ENCODE measurements around the gene WDR90. TPM values are rescaled to one million over a fixed set of nuclear protein-coding genes. Genes with fewer than 3 reads are reported as not detected.

Gene WDR90
- total and polyA plus RNA-seq, 2 experiments from 2014 or later = 25.9 to 42.2 TPM

DNA sequence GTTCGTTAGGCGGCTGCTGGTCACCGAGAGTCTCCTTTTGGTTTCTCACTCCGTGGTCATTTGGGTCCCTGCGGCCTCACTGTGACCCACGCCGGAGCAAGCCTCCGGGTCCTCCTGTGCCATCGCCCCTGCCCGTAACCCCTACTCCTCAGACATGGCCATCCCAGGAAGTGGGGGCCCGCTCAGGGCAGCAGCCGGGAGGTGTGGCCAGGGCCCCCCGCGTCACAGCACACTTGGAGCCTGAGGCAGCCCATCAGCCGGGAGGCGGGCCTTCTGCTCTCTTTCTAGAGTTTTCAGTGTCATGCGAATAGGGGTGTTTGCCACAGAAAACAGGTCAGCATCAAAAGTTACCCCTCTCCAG is 26.3 kb upstream of the WDR90 start:
- H3K4me3 Mint-ChIP-seq = no peak overlapping the region
- Histone ChIP-seq H3K27me3 (ENCODE audit: insufficient read depth) (no peaks in the 10 kb centered on the region), H3K36me3 (ENCODE audit: insufficient read depth) (no peaks in the 10 kb centered on the region), H3K27ac (ENCODE audit: low read depth) (peak overlapping the region; percentile 66; the same call in 1 of the 2 replicates), H3K4me3 (no peak overlapping the region), H3K4me1 (ENCODE audit: insufficient read depth) (peaks cover 12% of the 10 kb centered on the region; the same call in 1 of the 2 replicates), H4K20me1 (replicated peaks; ENCODE audit: insufficient read depth) (peaks cover 10% of the 10 kb centered on the region; the same call in 1 of the 2 replicates), H3K4me2 (peak overlapping the region; percentile 55; the same call in 1 of the 2 replicates), H3K9me2 (ENCODE audit: insufficient read depth) (no peaks in the 10 kb centered on the region), H2AFZ (no peak overlapping the region), H3K79me2 (replicated peaks; ENCODE audit: insufficient read depth) (no peaks in the 10 kb centered on the region; the same call in 1 of the 2 replicates), H3F3A (replicated peaks; ENCODE audit: low read depth) (peaks cover 21% of the 10 kb centered on the region)
- H3K4me1 Mint-ChIP-seq = peaks cover 28% of the 10 kb centered on the region
- peak; percentile 65 for DNase-seq (ENCODE audit: low spot score)
- H3K9me3 Mint-ChIP-seq = no peaks in the 10 kb centered on the region; the same call in 2 of the 3 replicates
- no peaks in the 10 kb centered on the region; the same call in 2 of the 3 replicates for H3K36me3 Mint-ChIP-seq (ENCODE audit: low read depth)
- TF ChIP-seq STAT1 (IDR thresholded peaks at IDR 0.05; ENCODE audit: unreplicated experiment) (no peak), ZNF331 (CRISPR knock-in tag; IDR thresholded peaks at IDR 0.05; ENCODE audit: low read depth) (no peak), EZH2phosphoT487 (IDR thresholded peaks at IDR 0.05; ENCODE audit: unreplicated experiment) (no peak), JUNB (IDR thresholded peaks at IDR 0.05; ENCODE audit: unreplicated experiment) (no peak), EZH2 (IDR thresholded peaks at IDR 0.05; ENCODE audit: low read depth, unreplicated experiment) (no peak), POLR2AphosphoS5 (IDR thresholded peaks at IDR 0.05; ENCODE audit: low read depth) (no peak), ZNF114 (CRISPR knock-in tag; IDR thresholded peaks at IDR 0.05) (no peak), NANOG (IDR thresholded peaks at IDR 0.05; ENCODE audit: borderline replicate concordance) (no peak), CREB1 (CRISPR knock-in tag; IDR thresholded peaks at IDR 0.05; ENCODE audit: low read depth) (no peak)
- TF ChIP-seq, protein P1, sequence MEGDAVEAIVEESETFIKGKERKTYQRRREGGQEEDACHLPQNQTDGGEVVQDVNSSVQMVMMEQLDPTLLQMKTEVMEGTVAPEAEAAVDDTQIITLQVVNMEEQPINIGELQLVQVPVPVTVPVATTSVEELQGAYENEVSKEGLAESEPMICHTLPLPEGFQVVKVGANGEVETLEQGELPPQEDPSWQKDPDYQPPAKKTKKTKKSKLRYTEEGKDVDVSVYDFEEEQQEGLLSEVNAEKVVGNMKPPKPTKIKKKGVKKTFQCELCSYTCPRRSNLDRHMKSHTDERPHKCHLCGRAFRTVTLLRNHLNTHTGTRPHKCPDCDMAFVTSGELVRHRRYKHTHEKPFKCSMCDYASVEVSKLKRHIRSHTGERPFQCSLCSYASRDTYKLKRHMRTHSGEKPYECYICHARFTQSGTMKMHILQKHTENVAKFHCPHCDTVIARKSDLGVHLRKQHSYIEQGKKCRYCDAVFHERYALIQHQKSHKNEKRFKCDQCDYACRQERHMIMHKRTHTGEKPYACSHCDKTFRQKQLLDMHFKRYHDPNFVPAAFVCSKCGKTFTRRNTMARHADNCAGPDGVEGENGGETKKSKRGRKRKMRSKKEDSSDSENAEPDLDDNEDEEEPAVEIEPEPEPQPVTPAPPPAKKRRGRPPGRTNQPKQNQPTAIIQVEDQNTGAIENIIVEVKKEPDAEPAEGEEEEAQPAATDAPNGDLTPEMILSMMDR (conservative IDR thresholded peaks at IDR 0.05; ENCODE audit: low read depth in 2 of 2) = no peak
- TF ChIP-seq, protein P2, sequence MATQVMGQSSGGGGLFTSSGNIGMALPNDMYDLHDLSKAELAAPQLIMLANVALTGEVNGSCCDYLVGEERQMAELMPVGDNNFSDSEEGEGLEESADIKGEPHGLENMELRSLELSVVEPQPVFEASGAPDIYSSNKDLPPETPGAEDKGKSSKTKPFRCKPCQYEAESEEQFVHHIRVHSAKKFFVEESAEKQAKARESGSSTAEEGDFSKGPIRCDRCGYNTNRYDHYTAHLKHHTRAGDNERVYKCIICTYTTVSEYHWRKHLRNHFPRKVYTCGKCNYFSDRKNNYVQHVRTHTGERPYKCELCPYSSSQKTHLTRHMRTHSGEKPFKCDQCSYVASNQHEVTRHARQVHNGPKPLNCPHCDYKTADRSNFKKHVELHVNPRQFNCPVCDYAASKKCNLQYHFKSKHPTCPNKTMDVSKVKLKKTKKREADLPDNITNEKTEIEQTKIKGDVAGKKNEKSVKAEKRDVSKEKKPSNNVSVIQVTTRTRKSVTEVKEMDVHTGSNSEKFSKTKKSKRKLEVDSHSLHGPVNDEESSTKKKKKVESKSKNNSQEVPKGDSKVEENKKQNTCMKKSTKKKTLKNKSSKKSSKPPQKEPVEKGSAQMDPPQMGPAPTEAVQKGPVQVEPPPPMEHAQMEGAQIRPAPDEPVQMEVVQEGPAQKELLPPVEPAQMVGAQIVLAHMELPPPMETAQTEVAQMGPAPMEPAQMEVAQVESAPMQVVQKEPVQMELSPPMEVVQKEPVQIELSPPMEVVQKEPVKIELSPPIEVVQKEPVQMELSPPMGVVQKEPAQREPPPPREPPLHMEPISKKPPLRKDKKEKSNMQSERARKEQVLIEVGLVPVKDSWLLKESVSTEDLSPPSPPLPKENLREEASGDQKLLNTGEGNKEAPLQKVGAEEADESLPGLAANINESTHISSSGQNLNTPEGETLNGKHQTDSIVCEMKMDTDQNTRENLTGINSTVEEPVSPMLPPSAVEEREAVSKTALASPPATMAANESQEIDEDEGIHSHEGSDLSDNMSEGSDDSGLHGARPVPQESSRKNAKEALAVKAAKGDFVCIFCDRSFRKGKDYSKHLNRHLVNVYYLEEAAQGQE (IDR thresholded peaks at IDR 0.05; ENCODE audit: unreplicated experiment) = no peak
- TF ChIP-seq, protein P3, sequence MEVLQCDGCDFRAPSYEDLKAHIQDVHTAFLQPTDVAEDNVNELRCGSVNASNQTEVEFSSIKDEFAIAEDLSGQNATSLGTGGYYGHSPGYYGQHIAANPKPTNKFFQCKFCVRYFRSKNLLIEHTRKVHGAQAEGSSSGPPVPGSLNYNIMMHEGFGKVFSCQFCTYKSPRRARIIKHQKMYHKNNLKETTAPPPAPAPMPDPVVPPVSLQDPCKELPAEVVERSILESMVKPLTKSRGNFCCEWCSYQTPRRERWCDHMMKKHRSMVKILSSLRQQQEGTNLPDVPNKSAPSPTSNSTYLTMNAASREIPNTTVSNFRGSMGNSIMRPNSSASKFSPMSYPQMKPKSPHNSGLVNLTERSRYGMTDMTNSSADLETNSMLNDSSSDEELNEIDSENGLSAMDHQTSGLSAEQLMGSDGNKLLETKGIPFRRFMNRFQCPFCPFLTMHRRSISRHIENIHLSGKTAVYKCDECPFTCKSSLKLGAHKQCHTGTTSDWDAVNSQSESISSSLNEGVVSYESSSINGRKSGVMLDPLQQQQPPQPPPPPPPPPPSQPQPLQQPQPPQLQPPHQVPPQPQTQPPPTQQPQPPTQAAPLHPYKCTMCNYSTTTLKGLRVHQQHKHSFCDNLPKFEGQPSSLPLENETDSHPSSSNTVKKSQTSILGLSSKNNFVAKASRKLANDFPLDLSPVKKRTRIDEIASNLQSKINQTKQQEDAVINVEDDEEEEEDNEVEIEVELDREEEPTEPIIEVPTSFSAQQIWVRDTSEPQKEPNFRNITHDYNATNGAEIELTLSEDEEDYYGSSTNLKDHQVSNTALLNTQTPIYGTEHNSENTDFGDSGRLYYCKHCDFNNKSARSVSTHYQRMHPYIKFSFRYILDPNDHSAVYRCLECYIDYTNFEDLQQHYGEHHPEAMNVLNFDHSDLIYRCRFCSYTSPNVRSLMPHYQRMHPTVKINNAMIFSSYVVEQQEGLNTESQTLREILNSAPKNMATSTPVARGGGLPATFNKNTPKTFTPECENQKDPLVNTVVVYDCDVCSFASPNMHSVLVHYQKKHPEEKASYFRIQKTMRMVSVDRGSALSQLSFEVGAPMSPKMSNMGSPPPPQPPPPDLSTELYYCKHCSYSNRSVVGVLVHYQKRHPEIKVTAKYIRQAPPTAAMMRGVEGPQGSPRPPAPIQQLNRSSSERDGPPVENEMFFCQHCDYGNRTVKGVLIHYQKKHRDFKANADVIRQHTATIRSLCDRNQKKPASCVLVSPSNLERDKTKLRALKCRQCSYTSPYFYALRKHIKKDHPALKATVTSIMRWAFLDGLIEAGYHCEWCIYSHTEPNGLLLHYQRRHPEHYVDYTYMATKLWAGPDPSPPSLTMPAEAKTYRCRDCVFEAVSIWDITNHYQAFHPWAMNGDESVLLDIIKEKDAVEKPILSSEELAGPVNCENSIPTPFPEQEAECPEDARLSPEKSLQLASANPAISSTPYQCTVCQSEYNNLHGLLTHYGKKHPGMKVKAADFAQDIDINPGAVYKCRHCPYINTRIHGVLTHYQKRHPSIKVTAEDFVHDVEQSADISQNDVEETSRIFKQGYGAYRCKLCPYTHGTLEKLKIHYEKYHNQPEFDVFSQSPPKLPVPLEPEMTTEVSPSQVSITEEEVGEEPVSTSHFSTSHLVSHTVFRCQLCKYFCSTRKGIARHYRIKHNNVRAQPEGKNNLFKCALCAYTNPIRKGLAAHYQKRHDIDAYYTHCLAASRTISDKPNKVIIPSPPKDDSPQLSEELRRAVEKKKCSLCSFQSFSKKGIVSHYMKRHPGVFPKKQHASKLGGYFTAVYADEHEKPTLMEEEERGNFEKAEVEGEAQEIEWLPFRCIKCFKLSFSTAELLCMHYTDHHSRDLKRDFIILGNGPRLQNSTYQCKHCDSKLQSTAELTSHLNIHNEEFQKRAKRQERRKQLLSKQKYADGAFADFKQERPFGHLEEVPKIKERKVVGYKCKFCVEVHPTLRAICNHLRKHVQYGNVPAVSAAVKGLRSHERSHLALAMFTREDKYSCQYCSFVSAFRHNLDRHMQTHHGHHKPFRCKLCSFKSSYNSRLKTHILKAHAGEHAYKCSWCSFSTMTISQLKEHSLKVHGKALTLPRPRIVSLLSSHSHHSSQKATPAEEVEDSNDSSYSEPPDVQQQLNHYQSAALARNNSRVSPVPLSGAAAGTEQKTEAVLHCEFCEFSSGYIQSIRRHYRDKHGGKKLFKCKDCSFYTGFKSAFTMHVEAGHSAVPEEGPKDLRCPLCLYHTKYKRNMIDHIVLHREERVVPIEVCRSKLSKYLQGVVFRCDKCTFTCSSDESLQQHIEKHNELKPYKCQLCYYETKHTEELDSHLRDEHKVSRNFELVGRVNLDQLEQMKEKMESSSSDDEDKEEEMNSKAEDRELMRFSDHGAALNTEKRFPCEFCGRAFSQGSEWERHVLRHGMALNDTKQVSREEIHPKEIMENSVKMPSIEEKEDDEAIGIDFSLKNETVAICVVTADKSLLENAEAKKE (CRISPR knock-in tag; IDR thresholded peaks at IDR 0.05) = no peak
- TF ChIP-seq, protein P4, sequence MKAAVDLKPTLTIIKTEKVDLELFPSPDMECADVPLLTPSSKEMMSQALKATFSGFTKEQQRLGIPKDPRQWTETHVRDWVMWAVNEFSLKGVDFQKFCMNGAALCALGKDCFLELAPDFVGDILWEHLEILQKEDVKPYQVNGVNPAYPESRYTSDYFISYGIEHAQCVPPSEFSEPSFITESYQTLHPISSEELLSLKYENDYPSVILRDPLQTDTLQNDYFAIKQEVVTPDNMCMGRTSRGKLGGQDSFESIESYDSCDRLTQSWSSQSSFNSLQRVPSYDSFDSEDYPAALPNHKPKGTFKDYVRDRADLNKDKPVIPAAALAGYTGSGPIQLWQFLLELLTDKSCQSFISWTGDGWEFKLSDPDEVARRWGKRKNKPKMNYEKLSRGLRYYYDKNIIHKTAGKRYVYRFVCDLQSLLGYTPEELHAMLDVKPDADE (IDR thresholded peaks at IDR 0.05) = no peak
- peak; percentile 63 for ATAC-seq
- no peak overlapping the region for H3K27ac Mint-ChIP-seq
- peaks cover 14% of the 10 kb centered on the region for H3K27me3 Mint-ChIP-seq (ENCODE audit: insufficient read depth, low read depth, poor library complexity)
